Measurements from ENCODE around the gene MUC13. TPM values are rescaled to one million over a fixed set of nuclear protein-coding genes. Genes with fewer than 3 reads are reported as not detected.
A peak's percentile ranks its signal among the peaks of the same experiment; 100 is the strongest.

MUC13 gene
- total and polyA plus RNA-seq, 7 experiments from 2014 or later, result not detected

DNA sequence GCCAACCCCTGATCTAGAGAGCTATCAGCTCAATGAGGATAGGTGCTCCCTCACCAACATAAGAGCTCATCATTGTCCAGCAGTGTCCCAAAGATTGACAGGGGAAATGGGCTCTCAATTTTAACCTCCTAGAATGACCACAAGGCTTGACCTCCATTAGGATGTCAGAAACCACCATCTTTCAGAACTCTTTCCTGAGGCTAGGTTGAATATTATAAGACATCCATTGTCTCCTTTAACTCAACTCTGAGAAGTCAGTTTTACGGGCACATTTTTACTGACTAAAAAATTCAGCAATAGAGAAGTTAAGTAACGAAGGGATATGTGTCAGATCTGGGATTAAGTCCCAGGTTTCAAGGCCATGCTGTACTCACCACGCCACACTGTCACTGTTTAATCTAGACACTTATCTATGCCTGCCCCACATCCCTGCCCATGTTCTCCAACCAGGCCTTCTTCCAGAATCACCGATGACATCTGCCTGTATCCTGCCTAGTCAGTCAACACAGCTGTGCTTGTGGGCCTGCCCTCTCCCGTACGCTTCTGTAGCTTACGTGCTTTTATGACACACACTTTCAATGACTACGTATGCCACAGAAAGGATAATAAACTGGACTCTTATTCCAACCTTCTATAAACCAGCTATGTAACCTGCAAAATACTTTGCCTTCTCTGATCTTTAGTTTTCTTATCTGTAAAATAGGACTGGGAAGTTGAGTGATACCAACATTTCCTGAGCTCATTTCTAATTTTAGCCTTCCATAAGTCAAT lies 17.1 kb upstream of the MUC13 start:
- H3K36me3 Mint-ChIP-seq, result no peaks in the 10 kb centered on the region
- no peak for DNase-seq
- no peak for ATAC-seq
- H3K9me3 Mint-ChIP-seq, result peaks cover 0 to under 1% (median 0%) of the 10 kb centered on the region in 11 donors
- H3K4me3 Mint-ChIP-seq, result no peak overlapping the region
- no peaks in the 10 kb centered on the region for H3K4me1 Mint-ChIP-seq
- ChIA-PET POLR2A (no interaction called here), CTCF (no interaction called here)
- Histone ChIP-seq H3K9me3 (ENCODE audit: control insufficient read depth in 2 of 3, low read length in 3 of 3) (no peaks in the 10 kb centered on the region), H3K27me3 (ENCODE audit: control insufficient read depth in 2 of 2, insufficient read depth in 2 of 2, low read length in 2 of 2) (peaks cover 0 to 2% of the 10 kb centered on the region in 2 donors), H3K4me1 (ENCODE audit: control insufficient read depth in 2 of 2, insufficient read depth in 2 of 2, low read length in 2 of 2) (no peaks in the 10 kb centered on the region), H3K4me3 (ENCODE audit: low read length) (no peak overlapping the region), H3K27ac (ENCODE audit: low read depth, low read length) (no peak overlapping the region), H3K36me3 (ENCODE audit: control insufficient read depth in 2 of 3, insufficient read depth in 3 of 3, low read length in 3 of 3) (no peaks in the 10 kb centered on the region)
- intact Hi-C loops (cut with micrococcal nuclease), result no loop called here
- no peak overlapping the region for H3K27ac Mint-ChIP-seq
- peaks cover 0 to 43% (median 0%) of the 10 kb centered on the region in 5 donors for H3K27me3 Mint-ChIP-seq

DNA sequence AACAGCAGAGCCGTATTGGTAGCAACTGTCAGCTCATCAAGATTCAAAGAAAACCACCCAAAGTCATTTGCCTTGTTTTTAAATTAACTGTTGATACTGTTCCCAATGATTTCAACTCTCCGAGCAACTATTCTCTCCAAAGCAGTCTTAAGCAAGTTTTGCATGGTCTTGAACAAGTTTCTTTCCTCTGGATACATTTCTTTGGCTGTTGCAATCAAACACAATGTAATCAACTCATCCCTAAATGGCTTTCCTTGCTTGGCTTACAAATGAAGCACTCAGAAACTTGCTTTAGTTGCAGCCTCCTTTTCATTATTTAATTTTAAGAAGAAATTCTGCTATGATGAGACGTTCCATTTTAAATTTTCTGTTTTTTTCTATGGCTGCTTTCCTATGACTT lies 15.5 kb upstream of the MUC13 start:
- POLR2A ChIA-PET, result interaction anchor here (0.6 kb wide), 1 partner anchor 675 kb away, joined by 3 read pairs; no protein-coding TSS in a partner anchor
- H3K27me3 ChIP-seq (ENCODE audit: control insufficient read depth in 2 of 2, insufficient read depth in 2 of 2, low read length in 2 of 2), result peaks cover 0 to 2% of the 10 kb centered on the region in 2 donors
- H3K27ac Mint-ChIP-seq, result no peak overlapping the region
- H3K36me3 Mint-ChIP-seq, result no peaks in the 10 kb centered on the region
- ATAC-seq (no peak), DNase-seq (no peak)
- H3K27me3 Mint-ChIP-seq, result peaks cover 0 to 41% (median 0%) of the 10 kb centered on the region in 5 donors
- intact Hi-C loops (cut with micrococcal nuclease), result no loop called here
- H3K27ac ChIP-seq (ENCODE audit: low read depth, low read length), result no peak overlapping the region
- CTCF ChIA-PET, result no interaction called here
- no peaks in the 10 kb centered on the region for H3K9me3 ChIP-seq (ENCODE audit: control insufficient read depth in 2 of 3, low read length in 3 of 3)
- no peak overlapping the region for H3K4me3 ChIP-seq (ENCODE audit: low read length)
- H3K4me3 Mint-ChIP-seq, result no peak overlapping the region
- no peaks in the 10 kb centered on the region for H3K4me1 Mint-ChIP-seq
- H3K4me1 ChIP-seq (ENCODE audit: control insufficient read depth in 2 of 2, insufficient read depth in 2 of 2, low read length in 2 of 2), result no peaks in the 10 kb centered on the region
- no peaks in the 10 kb centered on the region for H3K36me3 ChIP-seq (ENCODE audit: control insufficient read depth in 2 of 3, insufficient read depth in 3 of 3, low read length in 3 of 3)
- H3K9me3 Mint-ChIP-seq, result no peaks in the 10 kb centered on the region

DNA sequence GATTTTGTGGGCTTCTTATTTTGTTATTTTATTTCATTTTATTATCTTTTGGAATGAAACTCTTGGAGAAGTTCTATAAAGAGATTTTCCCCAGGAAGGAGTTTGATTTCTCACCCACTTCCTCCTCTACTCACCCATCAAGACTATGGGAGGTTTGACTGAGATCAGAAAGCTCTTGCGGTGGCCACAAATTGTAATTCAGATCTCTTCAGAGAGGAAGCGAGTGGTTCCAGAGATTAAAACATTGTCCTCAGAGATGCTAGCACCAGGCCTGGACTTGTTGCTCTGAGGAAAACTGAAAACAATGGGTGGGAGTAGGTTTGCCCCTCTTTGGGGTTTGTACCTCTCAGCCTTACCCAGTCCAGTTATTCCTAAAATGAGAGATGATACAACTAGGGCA lies 8.1 kb upstream of the MUC13 start:
- Mint-ChIP-seq H3K27ac (no peak overlapping the region), H3K4me3 (no peak overlapping the region), H3K4me1 (no peaks in the 10 kb centered on the region), H3K27me3 (peaks cover 0 to 22% (median 6%) of the 10 kb centered on the region in 5 donors), H3K9me3 (no peaks in the 10 kb centered on the region), H3K36me3 (no peaks in the 10 kb centered on the region)
- POLR2A ChIA-PET, result no interaction called here
- Histone ChIP-seq H3K9me3 (ENCODE audit: control insufficient read depth in 2 of 3, low read length in 3 of 3) (no peaks in the 10 kb centered on the region), H3K4me3 (ENCODE audit: low read length) (no peak overlapping the region), H3K36me3 (ENCODE audit: control insufficient read depth in 2 of 3, insufficient read depth in 3 of 3, low read length in 3 of 3) (no peaks in the 10 kb centered on the region), H3K4me1 (ENCODE audit: control insufficient read depth in 2 of 2, insufficient read depth in 2 of 2, low read length in 2 of 2) (no peaks in the 10 kb centered on the region), H3K27ac (ENCODE audit: low read depth, low read length) (no peak overlapping the region), H3K27me3 (ENCODE audit: control insufficient read depth in 2 of 2, insufficient read depth in 2 of 2, low read length in 2 of 2) (peaks cover 0 to 2% of the 10 kb centered on the region in 2 donors)
- ATAC-seq (no peak), DNase-seq (no peak)
- CTCF ChIA-PET, result no interaction called here
- intact Hi-C loops (cut with micrococcal nuclease), result no loop called here

DNA sequence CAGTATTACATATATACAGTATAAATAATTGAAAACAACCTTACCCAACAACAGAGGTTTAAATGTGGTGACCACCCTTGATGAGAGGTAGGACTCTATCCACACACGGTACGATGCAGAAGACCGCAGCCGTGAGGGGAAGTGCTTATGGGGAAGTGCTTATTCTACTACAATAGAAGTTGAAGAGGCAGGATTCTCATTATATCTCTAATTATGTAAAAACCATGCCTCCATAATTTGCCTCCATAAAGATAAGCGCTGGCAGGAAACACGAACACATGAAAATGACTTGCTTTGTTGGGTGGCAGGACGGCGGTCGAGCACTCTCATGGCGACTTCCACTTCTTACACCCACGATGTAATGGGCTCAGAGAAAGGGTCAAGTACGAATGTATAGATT lies 7.2 kb upstream of the MUC13 start:
- no peak for DNase-seq
- H3K4me1 Mint-ChIP-seq, result no peaks in the 10 kb centered on the region
- Histone ChIP-seq H3K27ac (ENCODE audit: low read depth, low read length) (no peak overlapping the region), H3K36me3 (ENCODE audit: control insufficient read depth in 2 of 3, insufficient read depth in 3 of 3, low read length in 3 of 3) (no peaks in the 10 kb centered on the region), H3K4me1 (ENCODE audit: control insufficient read depth in 2 of 2, insufficient read depth in 2 of 2, low read length in 2 of 2) (no peaks in the 10 kb centered on the region), H3K4me3 (ENCODE audit: low read length) (no peak overlapping the region), H3K27me3 (ENCODE audit: control insufficient read depth in 2 of 2, insufficient read depth in 2 of 2, low read length in 2 of 2) (no peaks in the 10 kb centered on the region), H3K9me3 (ENCODE audit: control insufficient read depth in 2 of 3, low read length in 3 of 3) (no peaks in the 10 kb centered on the region)
- H3K4me3 Mint-ChIP-seq, result no peak overlapping the region
- H3K9me3 Mint-ChIP-seq, result peaks cover 0 to 3% (median 0%) of the 10 kb centered on the region in 11 donors
- peak; percentile 57 for ATAC-seq
- CTCF ChIA-PET, result no interaction called here
- intact Hi-C loops (cut with micrococcal nuclease), result no loop called here
- no peaks in the 10 kb centered on the region for H3K36me3 Mint-ChIP-seq
- peaks cover 0 to 28% (median 6%) of the 10 kb centered on the region in 5 donors for H3K27me3 Mint-ChIP-seq
- POLR2A ChIA-PET, result no interaction called here
- no peak overlapping the region for H3K27ac Mint-ChIP-seq

DNA sequence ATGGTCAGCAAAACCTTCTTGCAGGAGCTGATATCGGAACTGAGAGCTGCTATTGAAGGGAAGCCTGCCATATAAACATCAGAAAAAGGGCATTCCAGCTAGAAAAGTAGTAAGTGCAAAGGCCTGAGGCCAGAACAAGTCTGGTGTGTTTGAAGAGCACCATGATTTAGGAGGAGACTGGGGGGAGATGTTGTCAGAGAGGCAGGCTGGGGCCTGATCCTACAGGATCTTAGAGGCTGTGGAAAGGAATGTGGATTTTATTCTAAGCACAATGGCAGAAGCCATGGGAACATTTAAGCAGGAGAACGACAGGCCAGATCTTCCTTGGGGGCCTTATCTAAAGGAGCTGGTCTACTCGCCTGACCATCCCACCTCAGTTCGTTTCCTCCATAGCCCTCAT lies 5.1 kb upstream of the MUC13 start:
- no peak overlapping the region for H3K27ac ChIP-seq (ENCODE audit: low read depth, low read length)
- no peaks in the 10 kb centered on the region for H3K36me3 ChIP-seq (ENCODE audit: control insufficient read depth in 2 of 3, insufficient read depth in 3 of 3, low read length in 3 of 3)
- ATAC-seq (no peak), DNase-seq (no peak)
- H3K4me1 ChIP-seq (ENCODE audit: control insufficient read depth in 2 of 2, insufficient read depth in 2 of 2, low read length in 2 of 2), result no peaks in the 10 kb centered on the region
- H3K4me3 ChIP-seq (ENCODE audit: low read length), result no peak overlapping the region
- H3K27me3 ChIP-seq (ENCODE audit: control insufficient read depth in 2 of 2, insufficient read depth in 2 of 2, low read length in 2 of 2), result no peaks in the 10 kb centered on the region
- CTCF ChIA-PET, result no interaction called here
- intact Hi-C loops (cut with micrococcal nuclease), result no loop called here
- no peaks in the 10 kb centered on the region for H3K9me3 ChIP-seq (ENCODE audit: control insufficient read depth in 2 of 3, low read length in 3 of 3)
- Mint-ChIP-seq H3K4me1 (no peaks in the 10 kb centered on the region), H3K4me3 (no peak overlapping the region), H3K27me3 (peaks cover 0 to 34% (median 14%) of the 10 kb centered on the region in 5 donors), H3K27ac (no peak overlapping the region), H3K9me3 (peaks cover 0 to 3% (median 0%) of the 10 kb centered on the region in 11 donors), H3K36me3 (no peaks in the 10 kb centered on the region)
- POLR2A ChIA-PET, result no interaction called here

DNA sequence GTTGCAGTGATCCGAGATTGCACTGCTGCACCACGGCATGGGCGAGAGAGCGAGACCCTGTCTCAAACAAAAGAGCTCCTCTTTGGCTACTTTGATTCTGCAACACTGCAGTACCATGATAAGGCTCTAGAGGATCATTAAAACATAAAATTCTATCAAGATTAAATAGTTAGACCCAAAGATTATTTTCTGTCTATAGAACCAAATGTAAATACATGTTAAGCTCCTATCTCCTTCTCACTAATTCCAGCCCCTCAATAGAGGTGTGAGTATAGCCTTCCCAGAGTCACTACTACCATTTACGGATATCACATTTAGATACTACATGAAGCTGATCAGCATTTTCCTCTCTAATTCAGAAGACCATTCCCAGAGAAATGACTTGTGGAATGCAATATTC lies 4.3 kb upstream of the MUC13 start:
- DNase-seq (no peak), ATAC-seq (no peak)
- ChIA-PET POLR2A (interaction anchor here (0.6 kb wide), 1 partner anchor 355 kb away, joined by 6 read pairs; no protein-coding TSS in a partner anchor), CTCF (no interaction called here)
- intact Hi-C loops (cut with micrococcal nuclease), result no loop called here
- H3K4me1 Mint-ChIP-seq, result no peaks in the 10 kb centered on the region
- no peak overlapping the region for H3K4me3 ChIP-seq (ENCODE audit: low read length)
- peaks cover 0 to 3% (median 0%) of the 10 kb centered on the region in 11 donors for H3K9me3 Mint-ChIP-seq
- H3K9me3 ChIP-seq (ENCODE audit: control insufficient read depth in 2 of 3, low read length in 3 of 3), result no peaks in the 10 kb centered on the region
- no peak overlapping the region for H3K27ac ChIP-seq (ENCODE audit: low read depth, low read length)
- H3K4me3 Mint-ChIP-seq, result no peak overlapping the region
- H3K27ac Mint-ChIP-seq, result no peak overlapping the region
- no peaks in the 10 kb centered on the region for H3K36me3 ChIP-seq (ENCODE audit: control insufficient read depth in 2 of 3, insufficient read depth in 3 of 3, low read length in 3 of 3)
- peaks cover 0 to 39% (median 14%) of the 10 kb centered on the region in 5 donors for H3K27me3 Mint-ChIP-seq
- H3K4me1 ChIP-seq (ENCODE audit: control insufficient read depth in 2 of 2, insufficient read depth in 2 of 2, low read length in 2 of 2), result no peaks in the 10 kb centered on the region
- H3K27me3 ChIP-seq (ENCODE audit: control insufficient read depth in 2 of 2, insufficient read depth in 2 of 2, low read length in 2 of 2), result no peaks in the 10 kb centered on the region
- no peaks in the 10 kb centered on the region for H3K36me3 Mint-ChIP-seq

DNA sequence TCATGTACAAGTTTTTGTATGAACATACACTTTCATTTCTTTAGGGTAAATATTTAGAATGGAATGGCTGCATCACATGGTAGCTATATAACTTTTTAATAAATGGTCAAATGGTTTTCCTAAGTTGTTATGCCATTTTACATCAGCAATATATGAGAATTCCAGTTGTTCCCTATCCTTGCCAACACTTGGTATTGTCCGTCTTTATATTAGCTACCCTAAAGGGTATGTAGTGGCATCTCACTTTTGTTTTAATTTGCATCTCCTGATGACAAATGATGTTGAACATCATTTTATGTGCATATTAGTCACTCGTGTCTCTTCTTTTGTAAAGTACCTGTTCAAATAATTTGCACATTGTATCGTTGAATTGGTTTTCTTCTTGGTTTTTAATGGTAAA lies 2.5 kb upstream of the MUC13 start:
- DNase-seq (no peak), ATAC-seq (no peak)
- Histone ChIP-seq H3K36me3 (ENCODE audit: control insufficient read depth in 2 of 3, insufficient read depth in 3 of 3, low read length in 3 of 3) (no peaks in the 10 kb centered on the region), H3K27ac (ENCODE audit: low read depth, low read length) (no peak overlapping the region), H3K4me3 (ENCODE audit: low read length) (no peak overlapping the region), H3K9me3 (ENCODE audit: control insufficient read depth in 2 of 3, low read length in 3 of 3) (no peaks in the 10 kb centered on the region), H3K4me1 (ENCODE audit: control insufficient read depth in 2 of 2, insufficient read depth in 2 of 2, low read length in 2 of 2) (no peaks in the 10 kb centered on the region), H3K27me3 (ENCODE audit: control insufficient read depth in 2 of 2, insufficient read depth in 2 of 2, low read length in 2 of 2) (no peaks in the 10 kb centered on the region)
- ChIA-PET POLR2A (no interaction called here), CTCF (interaction anchor here (0.6 kb wide), 1 partner anchor 172 kb away, joined by 4 read pairs; no protein-coding TSS in a partner anchor)
- intact Hi-C loops (cut with micrococcal nuclease), result no loop called here
- H3K36me3 Mint-ChIP-seq, result no peaks in the 10 kb centered on the region
- peaks cover 0 to 51% (median 14%) of the 10 kb centered on the region in 5 donors for H3K27me3 Mint-ChIP-seq
- H3K9me3 Mint-ChIP-seq, result peaks cover 0 to 3% (median 0%) of the 10 kb centered on the region in 11 donors
- no peak overlapping the region for H3K4me3 Mint-ChIP-seq
- H3K4me1 Mint-ChIP-seq, result peaks cover 0 to 2% (median 0%) of the 10 kb centered on the region in 7 donors
- H3K27ac Mint-ChIP-seq, result no peak overlapping the region
